HG02623 (cell line): ENCODE data around the gene C4orf50.
A peak's percentile ranks its signal among the peaks of the same experiment; 100 is the strongest.

Experiments
- ATAC-seq: cut with Tn5 transposase; IDR thresholded peaks from one replicate; pipeline ENCODE4 v1.9.1; 2021; ENCODE audit warnings: moderate library complexity; ENCODE audit not compliant: unreplicated experiment

C4orf50 gene

DNA sequence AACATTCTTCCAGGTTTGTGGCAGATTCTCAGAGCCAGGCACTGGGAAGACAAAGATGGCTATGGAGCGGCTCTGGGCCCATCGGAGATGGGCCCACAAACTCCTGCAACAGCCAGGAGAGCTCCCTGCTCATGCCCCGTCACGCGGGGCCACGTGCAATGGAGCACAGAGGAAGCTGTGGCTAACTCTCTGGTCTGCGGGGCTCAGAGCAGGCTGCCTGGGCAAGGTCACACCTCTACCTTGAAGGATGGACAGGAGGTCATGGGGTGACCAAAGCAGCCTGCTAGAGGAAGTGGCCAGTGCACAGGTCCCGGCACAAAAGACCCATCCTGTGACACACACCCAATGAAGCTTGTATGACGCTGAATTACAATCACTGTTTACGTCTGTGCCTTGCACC is 45.2 kb downstream of the C4orf50 start:
- no peak for ATAC-seq

DNA sequence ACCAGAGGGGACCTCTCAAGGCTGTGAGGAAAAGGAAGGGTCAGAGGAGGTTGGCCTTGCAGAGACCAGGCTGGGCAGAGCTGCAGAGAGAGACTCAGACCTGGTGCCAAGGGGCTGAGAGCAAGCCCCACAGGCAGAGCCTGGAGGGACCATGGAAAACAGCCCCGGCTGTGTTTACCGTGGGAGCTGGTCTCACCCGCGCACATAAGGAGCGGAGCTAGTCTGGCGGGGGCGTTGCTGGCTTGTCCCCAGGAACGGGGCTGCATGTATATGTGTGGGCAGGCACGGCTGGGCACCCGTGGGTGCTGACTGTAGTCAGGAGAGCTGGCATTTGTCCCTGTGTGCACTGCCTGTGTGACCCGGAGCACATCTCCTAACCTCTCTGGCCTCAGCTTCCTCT is 45.7 kb downstream of the C4orf50 start:
- ATAC-seq = no peak

DNA sequence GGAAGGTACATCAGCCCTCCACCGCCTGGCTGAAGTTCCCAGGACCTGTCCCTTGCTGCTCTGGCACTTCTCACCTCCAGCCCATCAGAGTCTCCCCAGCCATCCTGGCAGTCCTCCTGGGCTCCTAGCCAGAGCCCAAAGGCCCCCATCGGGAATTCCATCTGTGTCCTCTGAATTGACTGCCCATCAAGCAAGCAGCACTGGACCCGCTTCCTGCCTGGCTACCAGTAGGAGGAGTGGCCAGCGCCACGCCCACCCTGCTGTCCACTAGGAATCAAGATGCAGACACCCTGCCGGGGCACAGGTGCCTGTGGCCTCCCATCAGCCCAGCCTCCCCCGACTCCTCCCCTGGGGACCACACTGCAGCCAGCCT is 47.2 kb downstream of the C4orf50 start:
- ATAC-seq = no peak

DNA sequence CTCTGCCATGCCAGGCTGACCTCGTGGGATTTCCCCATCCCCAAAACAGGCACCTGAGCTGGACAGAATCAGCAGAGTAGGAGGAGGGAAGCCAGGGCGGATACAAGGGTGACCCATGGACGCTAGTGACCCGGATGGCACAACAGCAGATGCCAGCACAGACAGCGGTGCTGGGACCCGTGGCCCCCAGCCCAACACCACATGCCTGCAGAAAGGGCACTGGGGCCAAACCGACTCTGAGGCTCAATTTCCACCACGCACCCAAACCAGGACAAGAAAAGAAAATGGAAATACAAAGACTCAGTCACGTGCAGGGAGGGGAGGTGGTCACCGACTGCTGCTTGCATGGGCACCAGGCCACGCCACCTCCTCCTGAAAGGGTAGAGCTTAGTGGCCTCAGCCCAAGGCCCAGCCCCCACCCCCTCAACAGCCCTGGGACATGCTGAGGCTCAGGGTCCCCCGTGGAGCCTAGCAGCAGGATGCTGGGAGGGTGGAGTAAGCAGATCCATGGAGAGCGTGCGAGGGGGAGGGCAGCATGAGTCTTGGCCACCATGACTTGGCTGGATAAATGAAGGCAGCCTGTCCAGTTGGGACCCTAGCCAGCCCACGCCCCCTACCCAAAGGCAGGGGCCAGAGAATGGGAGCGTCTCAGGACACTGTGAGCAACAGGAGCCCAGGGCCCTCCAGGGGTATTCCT is 47.7 kb downstream of the C4orf50 start:
- no peak for ATAC-seq

DNA sequence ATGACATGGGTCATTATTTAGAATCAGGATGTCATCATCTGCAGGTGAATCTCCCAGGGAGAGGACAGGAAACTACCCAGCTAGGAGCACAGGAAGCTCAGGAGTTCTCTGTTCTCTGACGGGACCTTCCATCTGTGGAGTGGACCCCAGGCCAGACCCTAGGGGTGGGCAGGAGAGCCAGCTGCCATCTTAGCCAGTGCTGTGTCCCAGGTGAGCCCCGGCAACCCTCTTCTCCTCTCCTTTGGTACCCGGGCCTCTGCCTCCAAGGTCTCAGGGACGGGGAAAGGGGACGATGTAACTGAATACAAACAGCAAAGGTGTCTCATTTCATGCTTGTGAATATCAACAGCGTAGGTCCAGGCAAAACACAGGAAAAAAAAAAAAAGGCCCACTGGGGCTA is 48.5 kb downstream of the C4orf50 start:
- ATAC-seq = no peak

DNA sequence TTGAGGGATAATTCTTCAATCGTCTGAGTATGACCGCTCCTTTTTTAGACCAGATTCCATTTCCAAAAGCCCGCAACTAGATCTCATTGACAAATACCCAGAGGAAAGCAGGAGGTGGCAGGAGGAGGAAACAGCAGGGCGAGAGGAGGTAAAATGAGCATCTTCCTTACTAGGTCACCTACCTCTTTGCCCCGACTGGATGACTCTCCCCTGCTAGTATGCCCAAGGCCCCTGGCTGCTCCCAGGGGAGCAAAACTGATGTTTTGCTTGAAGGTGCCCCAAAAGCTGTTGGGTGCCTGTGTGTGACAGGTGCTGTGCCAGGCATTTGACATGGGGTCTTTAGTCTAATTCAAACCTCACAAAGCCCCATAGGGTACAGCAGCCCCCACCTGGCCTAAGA is 48.9 kb downstream of the C4orf50 start:
- ATAC-seq = no peak

DNA sequence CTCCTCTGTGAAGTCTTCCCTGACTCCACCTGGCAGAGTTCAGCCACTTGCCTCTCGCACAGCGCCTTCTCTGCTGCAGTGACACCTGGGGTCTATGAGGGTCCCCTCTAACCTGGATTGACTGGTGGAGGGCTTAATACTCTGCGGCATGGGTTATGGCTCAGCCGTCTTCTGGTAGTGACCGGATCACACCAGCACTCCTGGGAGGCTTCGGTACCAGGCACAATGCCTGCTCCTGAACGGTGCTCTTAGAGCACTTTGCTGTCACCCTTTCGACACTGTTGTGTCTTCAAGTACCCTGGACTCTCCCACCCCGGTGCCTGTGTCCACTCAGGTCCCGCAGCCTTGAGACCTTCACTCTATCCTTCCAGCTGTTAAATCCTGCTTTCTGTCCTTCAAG is 50.0 kb downstream of the C4orf50 start:
- ATAC-seq = no peak

DNA sequence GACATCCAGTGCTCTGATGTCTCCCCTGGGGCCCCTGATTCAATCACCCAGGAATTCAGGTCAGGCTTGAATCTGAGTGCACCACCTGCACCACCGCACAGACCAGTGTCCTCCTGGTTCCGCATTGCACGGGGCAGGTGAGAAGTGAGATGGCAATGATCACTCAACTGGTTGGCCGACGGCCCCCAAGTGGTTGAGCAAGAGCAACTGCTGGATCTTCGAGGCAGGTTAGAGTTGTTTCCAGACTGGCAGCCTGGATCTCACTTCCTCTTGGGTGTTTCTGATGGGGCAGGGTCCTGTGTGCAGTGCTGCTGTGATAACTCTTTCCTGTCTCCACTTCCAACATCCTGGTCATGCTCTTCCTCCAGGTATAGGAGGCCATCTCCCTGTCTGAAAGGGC is 50.4 kb downstream of the C4orf50 start:
- no peak for ATAC-seq

DNA sequence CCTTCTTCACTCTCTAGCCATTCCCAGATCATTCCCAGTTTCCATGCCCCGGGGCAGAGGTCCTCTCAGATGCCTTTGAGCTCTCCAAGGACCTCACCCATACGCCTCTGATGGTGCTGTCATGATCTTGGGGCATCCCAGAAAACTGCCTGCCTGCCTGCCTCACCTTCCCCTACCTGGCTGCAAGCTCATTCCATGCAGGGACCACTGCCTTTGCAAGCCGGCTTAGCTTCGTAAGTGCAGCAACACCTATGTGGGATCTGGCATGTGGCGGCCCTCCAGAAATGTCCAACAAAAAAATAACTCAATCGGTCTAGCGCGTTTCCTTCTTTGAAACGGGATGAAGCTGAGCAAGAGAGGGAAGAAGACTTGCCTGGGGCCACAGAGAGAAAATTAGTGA is 53.0 kb downstream of the C4orf50 start:
- no peak for ATAC-seq

DNA sequence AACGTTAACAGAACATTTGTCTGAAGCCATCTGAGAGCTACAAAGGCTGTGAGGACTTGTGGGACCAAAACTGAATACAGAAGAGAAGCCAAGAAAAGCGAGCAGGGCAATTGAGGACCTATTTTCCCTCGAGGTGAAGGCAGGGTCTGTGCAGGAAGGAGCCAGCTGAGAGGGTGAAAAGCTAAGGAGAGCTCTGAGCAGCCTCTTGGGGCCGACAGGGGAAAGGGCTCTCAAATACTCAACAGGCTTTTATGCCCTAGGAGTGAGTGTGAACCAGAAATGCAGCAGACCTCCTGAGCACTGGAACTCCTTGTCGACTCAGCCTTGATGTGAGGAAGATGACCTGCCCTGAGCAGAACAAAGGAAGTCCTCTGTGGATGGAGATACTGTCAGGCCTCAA is 54.2 kb downstream of the C4orf50 start:
- no peak for ATAC-seq

DNA sequence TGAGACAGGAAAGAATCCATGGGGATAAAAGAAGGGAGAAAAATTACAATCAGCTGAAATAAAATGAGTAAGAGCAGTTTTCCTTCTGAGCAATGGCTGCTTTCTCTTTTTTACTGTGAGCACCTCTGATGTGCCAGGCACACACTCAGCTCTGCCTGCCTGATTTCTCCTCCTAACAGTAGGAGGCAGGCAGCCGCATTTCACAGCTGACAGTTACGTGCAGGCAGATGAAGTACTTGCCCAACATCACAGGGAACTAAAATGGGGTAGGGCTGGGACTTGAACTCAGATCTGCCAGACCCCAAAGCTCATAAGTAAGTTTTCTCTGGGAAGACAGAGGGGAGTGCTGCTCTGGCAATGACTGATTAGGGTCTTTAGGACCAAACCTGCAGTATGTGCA is 54.6 kb downstream of the C4orf50 start:
- ATAC-seq = no peak

DNA sequence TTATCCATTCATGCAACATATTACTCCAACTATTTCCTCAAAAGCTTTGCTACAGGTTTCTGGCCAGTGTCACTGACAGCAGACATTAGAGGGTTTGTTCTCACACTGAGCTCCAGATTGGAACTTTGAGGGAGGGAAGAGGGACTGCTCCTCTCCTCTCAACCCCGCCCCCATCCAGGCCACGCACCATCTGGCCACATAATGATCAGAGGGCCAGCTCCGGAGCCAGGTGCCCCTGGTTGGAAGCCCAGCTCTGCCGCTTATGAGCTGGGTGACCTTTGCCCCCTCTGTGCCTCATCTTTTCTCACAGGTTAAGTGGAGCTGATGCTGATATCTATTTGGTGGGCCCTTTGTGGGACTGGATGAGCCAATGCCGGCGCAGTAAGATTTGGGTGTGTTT is 55.8 kb downstream of the C4orf50 start:
- no peak for ATAC-seq

DNA sequence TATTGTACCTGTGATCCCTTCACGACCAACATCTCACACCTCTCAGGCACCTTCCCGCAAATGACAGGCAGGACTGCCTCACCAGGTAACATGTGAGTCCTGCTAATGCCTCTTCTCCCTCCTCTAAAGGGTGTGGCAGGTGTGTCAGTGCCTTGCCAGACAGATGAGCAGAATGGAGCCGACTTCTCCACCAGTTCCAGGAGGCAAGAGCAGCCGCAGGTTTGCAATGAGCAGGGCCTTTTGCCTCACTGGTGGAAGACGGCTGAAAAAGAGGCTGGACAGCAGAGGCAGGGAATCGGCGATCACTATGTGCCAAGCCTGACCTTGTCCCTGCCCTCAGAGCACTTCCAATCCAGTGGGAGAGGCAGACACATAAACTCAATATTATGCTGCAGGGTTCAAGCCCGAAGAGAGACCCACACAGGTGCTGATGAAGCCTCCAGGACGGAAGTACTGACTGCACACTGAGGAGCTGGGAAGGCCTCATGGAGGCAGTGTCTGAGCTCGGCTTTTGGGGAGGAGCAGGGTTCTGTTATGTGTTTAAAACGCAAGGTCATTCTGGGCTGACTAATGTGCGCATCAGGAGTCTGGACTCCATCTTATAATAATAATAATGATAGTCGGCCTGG is 57.9 kb downstream of the C4orf50 start:
- no peak for ATAC-seq

DNA sequence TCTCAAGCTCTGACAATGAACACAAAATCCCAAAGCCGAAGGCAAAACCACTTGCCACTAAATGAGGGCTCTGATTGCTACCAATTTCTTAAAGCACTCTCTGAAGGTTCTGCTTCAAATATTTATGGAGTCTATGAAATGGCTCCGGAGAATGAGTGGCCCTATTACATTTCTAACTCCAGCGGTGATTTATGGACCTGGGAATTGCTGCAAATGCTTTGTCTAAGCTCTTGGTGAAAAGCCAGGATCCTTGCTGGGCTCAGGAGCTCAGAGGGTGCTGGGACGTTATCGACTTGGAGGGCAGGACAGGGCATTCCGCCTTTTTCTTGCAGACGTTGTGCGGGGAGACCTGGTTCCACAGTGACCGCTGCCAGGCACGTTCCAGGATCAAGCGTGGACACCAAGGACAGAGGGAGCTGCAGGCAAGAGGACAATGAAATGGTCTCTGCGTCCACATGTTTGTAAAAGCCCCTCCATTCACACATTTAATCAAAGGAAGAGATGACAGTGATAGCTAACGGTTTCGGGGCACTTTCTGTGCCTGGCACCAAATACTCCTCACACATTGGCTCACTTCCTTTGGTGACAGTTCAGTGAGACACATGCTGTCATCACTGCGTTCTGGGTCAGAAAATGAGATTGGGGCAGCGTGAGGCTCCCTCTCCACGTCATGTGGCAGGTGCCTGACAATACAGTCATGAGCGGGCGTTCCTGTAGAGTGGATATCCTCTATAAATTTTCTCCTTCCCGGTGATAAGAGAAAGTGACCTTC is 58.8 kb downstream of the C4orf50 start:
- ATAC-seq = no peak

DNA sequence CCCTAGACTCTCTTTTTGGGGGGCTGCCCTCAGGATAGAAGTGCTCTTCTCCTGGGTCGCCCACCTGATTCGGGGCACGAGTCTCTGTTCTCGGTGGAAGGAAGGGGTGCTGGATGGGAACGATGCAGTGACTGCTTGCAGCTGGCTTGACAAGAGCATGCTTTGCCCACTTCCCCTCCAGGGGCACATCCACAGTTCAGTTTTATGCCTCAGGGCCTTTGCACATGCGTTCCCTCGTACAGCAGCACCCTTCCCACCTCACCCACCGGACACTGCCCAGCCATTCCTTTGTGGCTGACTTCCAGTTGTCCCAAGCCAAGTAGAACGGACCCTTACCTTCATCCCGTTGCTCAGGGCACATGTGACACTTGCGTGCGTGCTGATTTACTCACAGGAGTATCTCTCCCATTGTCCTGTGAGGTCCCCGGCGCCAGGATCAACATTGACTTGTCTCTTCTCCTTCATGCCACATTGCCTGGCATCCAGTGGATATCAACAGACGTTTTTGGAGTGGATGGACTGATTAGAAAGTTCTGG is 60.0 kb downstream of the C4orf50 start:
- ATAC-seq = no peak

DNA sequence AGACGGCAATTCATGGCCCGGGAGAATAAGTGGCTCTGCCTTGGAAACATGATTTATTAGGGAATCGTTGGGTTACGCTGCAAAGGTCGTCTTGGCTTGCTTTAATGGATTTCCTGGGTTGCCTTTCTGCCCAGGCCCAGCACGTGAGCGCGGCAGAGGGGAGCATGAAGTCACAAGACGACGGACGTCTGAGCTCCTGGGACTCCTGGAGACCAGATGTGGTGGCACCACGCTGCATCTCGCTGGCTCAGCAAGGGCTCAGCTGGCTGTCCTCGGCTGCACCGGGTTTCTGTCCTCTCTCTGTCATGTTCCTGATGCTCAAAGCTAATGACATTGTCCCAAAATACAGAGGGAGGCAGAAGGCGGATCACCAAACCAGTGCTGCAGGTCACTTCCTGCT is 61.2 kb downstream of the C4orf50 start:
- ATAC-seq = no peak

DNA sequence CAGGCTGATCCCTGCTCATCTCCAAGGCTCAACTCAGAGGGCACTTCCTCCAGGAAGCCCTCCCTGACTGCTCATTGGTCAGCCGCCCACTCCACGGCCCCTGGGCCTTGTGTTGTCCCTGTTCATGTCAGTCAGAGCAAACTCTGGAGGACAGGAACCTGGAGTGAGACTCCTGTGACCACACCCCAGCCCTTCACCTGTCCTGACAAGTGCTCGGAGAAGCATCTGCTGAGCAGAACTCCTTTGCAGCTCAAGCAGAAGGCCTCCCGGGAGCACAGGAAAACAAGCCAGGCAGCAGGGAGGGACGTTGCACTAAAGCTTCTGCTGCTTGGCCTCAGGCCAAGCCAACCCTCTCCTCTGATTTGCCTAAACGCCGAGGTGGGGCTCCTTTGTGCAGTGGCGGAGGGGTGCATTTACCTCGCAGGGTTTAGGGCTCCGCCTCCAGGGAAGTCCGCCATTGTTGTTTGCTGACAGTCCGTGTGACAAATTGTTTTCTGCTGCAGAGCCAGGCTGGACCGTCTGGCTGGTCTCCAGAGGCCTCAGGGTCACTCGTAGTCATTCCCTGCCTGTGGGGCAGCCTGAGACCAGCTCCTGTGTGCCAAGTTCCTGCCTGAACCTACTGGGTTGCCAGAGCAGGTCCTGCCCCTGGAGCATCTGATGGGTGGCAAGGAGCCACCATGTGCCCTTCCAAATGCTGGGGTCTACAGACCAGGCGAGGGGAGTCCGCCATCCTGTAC is 61.8 kb downstream of the C4orf50 start:
- no peak for ATAC-seq

DNA sequence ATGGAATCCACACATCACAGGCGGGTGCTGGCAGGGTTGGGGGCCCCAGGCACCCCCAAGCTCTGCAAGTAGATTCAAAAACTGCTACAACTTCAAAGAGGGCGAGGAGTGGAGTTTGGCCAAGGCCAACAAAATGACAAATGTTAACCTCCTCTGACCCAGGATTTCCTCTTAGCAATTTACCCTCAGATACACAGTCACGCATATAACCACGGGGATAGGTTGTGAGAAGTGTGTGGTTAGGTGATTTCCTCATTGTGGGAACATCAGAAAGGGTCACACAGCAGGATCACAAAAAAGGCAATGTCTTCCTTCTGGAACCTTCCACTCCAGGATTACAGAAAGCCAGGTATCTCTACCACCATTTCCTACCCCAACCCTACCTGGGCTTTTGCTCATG is 62.4 kb downstream of the C4orf50 start:
- ATAC-seq = peak; percentile 53

DNA sequence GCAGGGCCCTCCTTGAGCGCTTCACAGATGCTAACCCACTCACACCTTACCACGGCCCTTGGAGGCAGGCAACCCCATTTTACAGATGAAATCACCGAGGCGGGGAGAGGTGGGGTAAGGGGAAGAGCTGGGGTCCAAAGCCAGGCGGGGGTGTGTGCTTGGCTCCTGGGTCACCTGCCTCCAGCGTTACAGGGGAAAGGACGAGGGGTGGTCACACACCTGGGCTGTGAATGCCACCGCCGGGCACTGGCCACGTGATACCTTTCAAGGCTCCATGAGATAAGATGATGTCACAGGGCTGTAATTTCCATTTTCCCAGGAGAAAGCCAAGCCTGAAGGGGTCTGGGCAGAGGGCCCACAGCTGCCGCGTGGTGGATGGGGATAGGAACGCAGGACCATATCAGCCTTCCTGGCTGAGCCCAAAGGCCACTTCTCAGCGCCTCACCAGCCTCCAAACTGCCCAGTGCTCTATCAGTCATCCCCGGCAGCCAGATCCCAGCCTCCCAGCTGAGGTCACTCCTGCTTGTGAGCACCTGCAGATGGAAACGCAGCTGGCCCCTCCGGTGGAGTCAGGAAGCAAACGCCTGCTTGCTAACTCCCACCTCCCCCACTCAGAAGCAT is 62.9 kb downstream of the C4orf50 start:
- no peak for ATAC-seq

DNA sequence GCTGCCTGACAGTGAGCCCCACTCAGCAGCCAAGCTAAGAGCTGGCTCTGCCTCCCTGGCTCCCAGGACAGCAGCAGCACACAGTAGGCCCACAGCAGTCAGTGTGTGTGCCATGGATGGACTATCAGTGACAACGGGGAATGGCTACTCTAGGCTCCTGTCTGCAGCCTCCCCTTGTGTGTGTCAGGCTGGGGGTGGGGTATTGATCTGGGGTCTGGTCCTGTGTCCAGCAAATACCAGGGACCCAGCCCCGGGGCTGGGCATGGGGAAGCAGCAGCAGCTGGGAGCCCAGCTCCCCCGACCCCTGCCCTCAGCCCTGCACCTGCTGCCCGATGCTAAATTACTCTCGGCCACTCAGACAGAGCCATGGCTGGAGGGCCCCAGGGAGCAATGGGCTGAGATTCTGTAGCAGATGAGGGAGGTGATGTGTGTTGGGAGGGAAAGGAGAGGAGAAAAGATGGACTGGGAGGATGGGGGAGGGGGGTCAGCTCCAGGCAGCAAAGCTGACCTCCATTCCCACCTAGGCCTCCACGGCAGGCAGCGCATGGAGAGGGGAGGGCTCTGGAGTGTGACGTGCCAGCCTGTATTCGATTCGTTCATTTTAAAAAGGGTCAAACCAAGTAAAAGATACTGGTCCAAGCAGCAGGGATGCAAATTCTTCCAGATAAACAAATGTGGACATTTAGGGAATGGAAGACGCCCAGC is 64.0 kb downstream of the C4orf50 start:
- no peak for ATAC-seq
